ENCODE measurements around the gene MED4.

DNA sequence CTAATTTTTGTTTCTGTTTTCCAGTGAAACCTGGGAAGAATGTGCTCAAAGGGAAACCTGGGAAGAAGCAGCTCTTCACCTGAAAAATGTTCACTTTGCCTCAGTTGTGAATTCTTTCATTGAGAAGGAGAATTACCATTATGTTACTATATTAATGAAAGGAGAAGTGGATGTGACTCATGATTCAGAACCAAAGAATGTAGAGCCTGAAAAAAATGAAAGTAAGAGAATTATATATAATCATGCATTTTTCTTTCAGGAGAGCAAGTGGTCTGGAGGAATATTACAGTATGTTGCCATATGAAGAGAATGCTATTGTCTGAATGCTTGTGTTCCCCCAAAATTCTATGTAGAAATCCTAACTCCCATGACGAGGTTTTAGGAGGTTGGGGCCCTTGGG is 54.0 kb downstream of the MED4 start:
- TF ChIP-seq, protein P1, sequence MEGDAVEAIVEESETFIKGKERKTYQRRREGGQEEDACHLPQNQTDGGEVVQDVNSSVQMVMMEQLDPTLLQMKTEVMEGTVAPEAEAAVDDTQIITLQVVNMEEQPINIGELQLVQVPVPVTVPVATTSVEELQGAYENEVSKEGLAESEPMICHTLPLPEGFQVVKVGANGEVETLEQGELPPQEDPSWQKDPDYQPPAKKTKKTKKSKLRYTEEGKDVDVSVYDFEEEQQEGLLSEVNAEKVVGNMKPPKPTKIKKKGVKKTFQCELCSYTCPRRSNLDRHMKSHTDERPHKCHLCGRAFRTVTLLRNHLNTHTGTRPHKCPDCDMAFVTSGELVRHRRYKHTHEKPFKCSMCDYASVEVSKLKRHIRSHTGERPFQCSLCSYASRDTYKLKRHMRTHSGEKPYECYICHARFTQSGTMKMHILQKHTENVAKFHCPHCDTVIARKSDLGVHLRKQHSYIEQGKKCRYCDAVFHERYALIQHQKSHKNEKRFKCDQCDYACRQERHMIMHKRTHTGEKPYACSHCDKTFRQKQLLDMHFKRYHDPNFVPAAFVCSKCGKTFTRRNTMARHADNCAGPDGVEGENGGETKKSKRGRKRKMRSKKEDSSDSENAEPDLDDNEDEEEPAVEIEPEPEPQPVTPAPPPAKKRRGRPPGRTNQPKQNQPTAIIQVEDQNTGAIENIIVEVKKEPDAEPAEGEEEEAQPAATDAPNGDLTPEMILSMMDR (IDR thresholded peaks at IDR 0.05) = no peak
- TF ChIP-seq POLR2A (IDR thresholded peaks at IDR 0.05) = no peak
